Measurements from ENCODE around the gene TTC23L.
"Not testable (repeated sequence)": the region's sequence is repeated elsewhere in the genome, so short reads cannot be mapped to it uniquely, and the experiment has no call there.

Gene TTC23L

GRCh38 chr5:34830827-34831226, 8.1 kb upstream of the TTC23L start:
- in situ Hi-C loops (cut with HindIII; ENCODE audit: low pct_ligation_motif_present, low pct_unique_long_range_greater_than_20kb, low sequenced_read_pairs); DNase-seq: not testable (repeated sequence)

- in situ Hi-C loops (cut with HindIII; ENCODE audit: low pct_ligation_motif_present, low pct_unique_long_range_greater_than_20kb, low sequenced_read_pairs) = no loop called here
- no peak for DNase-seq
Observed at GRCh38 chr5:34831303-34831702, 7.7 kb upstream of the TTC23L start.

GRCh38 chr5:34832568-34832967, 6.4 kb upstream of the TTC23L start:
- in situ Hi-C loops (cut with HindIII; ENCODE audit: low pct_ligation_motif_present, low pct_unique_long_range_greater_than_20kb, low sequenced_read_pairs) = no loop called here
- DNase-seq = no peak

- DNase-seq = no peak
- in situ Hi-C loops (cut with HindIII; ENCODE audit: low pct_ligation_motif_present, low pct_unique_long_range_greater_than_20kb, low sequenced_read_pairs) = no loop called here
Observed at GRCh38 chr5:34833090-34833489, 5.9 kb upstream of the TTC23L start.

GRCh38 chr5:34833976-34834793, 4.8 kb upstream of the TTC23L start:
- no peak for DNase-seq
- in situ Hi-C loops (cut with HindIII; ENCODE audit: low pct_ligation_motif_present, low pct_unique_long_range_greater_than_20kb, low sequenced_read_pairs) = no loop called here

GRCh38 chr5:34834794-34835089, 4.2 kb upstream of the TTC23L start:
- in situ Hi-C loops (cut with HindIII; ENCODE audit: low pct_ligation_motif_present, low pct_unique_long_range_greater_than_20kb, low sequenced_read_pairs) = no loop called here
- DNase-seq = no peak

- no peak for DNase-seq
- in situ Hi-C loops (cut with HindIII; ENCODE audit: low pct_ligation_motif_present, low pct_unique_long_range_greater_than_20kb, low sequenced_read_pairs) = no loop called here
Observed at GRCh38 chr5:34835664-34836063, 3.3 kb upstream of the TTC23L start.

GRCh38 chr5:34841816-34842215, 2.9 kb downstream of the TTC23L start:
- in situ Hi-C loops (cut with HindIII; ENCODE audit: low pct_ligation_motif_present, low pct_unique_long_range_greater_than_20kb, low sequenced_read_pairs) = no loop called here
- DNase-seq = no peak

- no peak for DNase-seq
- in situ Hi-C loops (cut with HindIII; ENCODE audit: low pct_ligation_motif_present, low pct_unique_long_range_greater_than_20kb, low sequenced_read_pairs) = no loop called here
Observed at GRCh38 chr5:34842554-34842953, 3.6 kb downstream of the TTC23L start.

GRCh38 chr5:34843497-34843896, 4.5 kb downstream of the TTC23L start:
- DNase-seq = no peak
- in situ Hi-C loops (cut with HindIII; ENCODE audit: low pct_ligation_motif_present, low pct_unique_long_range_greater_than_20kb, low sequenced_read_pairs) = no loop called here

GRCh38 chr5:34844106-34844505, 5.1 kb downstream of the TTC23L start:
- no peak for DNase-seq
- in situ Hi-C loops (cut with HindIII; ENCODE audit: low pct_ligation_motif_present, low pct_unique_long_range_greater_than_20kb, low sequenced_read_pairs) = no loop called here

GRCh38 chr5:34844999-34845398, 6.0 kb downstream of the TTC23L start:
- DNase-seq = no peak
- in situ Hi-C loops (cut with HindIII; ENCODE audit: low pct_ligation_motif_present, low pct_unique_long_range_greater_than_20kb, low sequenced_read_pairs) = no loop called here

GRCh38 chr5:34847056-34847455, 8.1 kb downstream of the TTC23L start:
- in situ Hi-C loops (cut with HindIII; ENCODE audit: low pct_ligation_motif_present, low pct_unique_long_range_greater_than_20kb, low sequenced_read_pairs) = no loop called here

GRCh38 chr5:34847552-34847951, 8.6 kb downstream of the TTC23L start:
- no peak for DNase-seq
- in situ Hi-C loops (cut with HindIII; ENCODE audit: low pct_ligation_motif_present, low pct_unique_long_range_greater_than_20kb, low sequenced_read_pairs) = no loop called here

More at GRCh38 chr5:34847056-34847455, 8.1 kb downstream of the TTC23L start:
- DNase-seq = no peak

- in situ Hi-C loops (cut with HindIII; ENCODE audit: low pct_ligation_motif_present, low pct_unique_long_range_greater_than_20kb, low sequenced_read_pairs) = no loop called here
- no peak for DNase-seq
Observed at GRCh38 chr5:34848230-34848629, 9.3 kb downstream of the TTC23L start.

GRCh38 chr5:34849253-34849652, 10.3 kb downstream of the TTC23L start:
- DNase-seq = no peak
- in situ Hi-C loops (cut with HindIII; ENCODE audit: low pct_ligation_motif_present, low pct_unique_long_range_greater_than_20kb, low sequenced_read_pairs) = no loop called here

- in situ Hi-C loops (cut with HindIII; ENCODE audit: low pct_ligation_motif_present, low pct_unique_long_range_greater_than_20kb, low sequenced_read_pairs) = no loop called here
- no peak for DNase-seq
Observed at GRCh38 chr5:34854459-34855174, 15.7 kb downstream of the TTC23L start.

- in situ Hi-C loops (cut with HindIII; ENCODE audit: low pct_ligation_motif_present, low pct_unique_long_range_greater_than_20kb, low sequenced_read_pairs) = no loop called here
- no peak for DNase-seq
Observed at GRCh38 chr5:34857161-34857560, 18.2 kb downstream of the TTC23L start.

- in situ Hi-C loops (cut with HindIII; ENCODE audit: low pct_ligation_motif_present, low pct_unique_long_range_greater_than_20kb, low sequenced_read_pairs) = no loop called here
- DNase-seq = no peak
Observed at GRCh38 chr5:34857894-34858293, 18.9 kb downstream of the TTC23L start.

GRCh38 chr5:34858790-34859189, 19.8 kb downstream of the TTC23L start:
- in situ Hi-C loops (cut with HindIII; ENCODE audit: low pct_ligation_motif_present, low pct_unique_long_range_greater_than_20kb, low sequenced_read_pairs) = no loop called here
- DNase-seq = no peak
